H1 (cell line): Measurements from ENCODE around the gene EGFLAM. TPM values are rescaled to one million over a fixed set of nuclear protein-coding genes. Genes with fewer than 3 reads are reported as not detected.

Source experiments
- SAP30 ChIP-seq: fragments of 300-600 bp; sonication (generic); IDR thresholded peaks from 2 replicates; pipeline ENCODE4 v1.7.1; 2012; ENCODE audit warnings: low read length, moderate library complexity, mild to moderate bottlenecking, inconsistent platforms; ENCODE audit not compliant: insufficient read depth, insufficient replicate concordance
- polyA plus RNA-seq, 7 experiments: library from polyadenylated mRNA; depleted of rRNA in 3 of 7; stranded (reverse) in 5 of 7; unstranded in 2 of 7; fragments of >200 nt in 5 of 7; fragments of 200-250 nt in 2 of 7; gene quantifications; 1 replicate in 5 of 7; 2 replicates in 1 of 7; 4 replicates in 1 of 7; pipeline versions ENCODE4 v1.2.1 to v1.2.3, GENCODE V29; 2011 to 2013; ENCODE audit warnings: missing spikeins in 2 of 7, mixed read lengths in 2 of 7
- total RNA-seq: library from RNA; stranded (reverse); fragmentation: NEBNext Ultra II Directional; extraction: Animal tissue kit (Norgen Biotek cat#: 25700); gene quantifications from 2 replicates; pipeline ENCODE4 v1.2.1, GENCODE V29; 2021

The EGFLAM gene
- total and polyA plus RNA-seq, 2 of the 8 experiments (the other 6 are each of a cell fraction or from before 2014, with no cell fraction given): 0.20 to 0.24 TPM

- TF ChIP-seq SAP30: no peak
These were observed 65.4 kb downstream of the EGFLAM start (continued) for GRCh38 chr5:38323645-38324295.
